Fibroblast of the aortic adventitia (primary cell): ENCODE measurements around the gene ANGPTL2. TPM values are rescaled to one million over a fixed set of nuclear protein-coding genes. Genes with fewer than 3 reads are reported as not detected.

Experiments used
- DNase-seq: peaks from one replicate; pipeline ENCODE4 v3.0.0-alpha.2; 2010; ENCODE audit warnings: low read depth
- H3K4me3 ChIP-seq: 2 replicates; pipeline ENCODE4 v1.5.1; 2011; ENCODE audit warnings: low read depth, mild to moderate bottlenecking, control low read depth, low read length, moderate library complexity
- CTCF ChIP-seq: IDR thresholded peaks from 2 replicates; pipeline ENCODE4 v1.5.1; 2011; ENCODE audit warnings: mild to moderate bottlenecking, low read length, control low read depth, inconsistent platforms; ENCODE audit not compliant: insufficient read depth
- total RNA-seq: library from RNA; depleted of rRNA; stranded (reverse); fragments of >200 nt; gene quantifications from 2 replicates; pipeline ENCODE4 v1.2.3, GENCODE V29; 2012; ENCODE audit warnings: low replicate concordance

ANGPTL2 gene
- total RNA-seq, 1 donor: 41.0 TPM

GRCh38 chr9:127050152-127050551 lies 72.3 kb downstream of the ANGPTL2 start:
- no peak for TF ChIP-seq CTCF
- no peak overlapping the region for H3K4me3 ChIP-seq
- DNase-seq: no peak

GRCh38 chr9:127049581-127049980 lies 72.9 kb downstream of the ANGPTL2 start:
- DNase-seq: no peak
- no peak for TF ChIP-seq CTCF
- no peak overlapping the region for H3K4me3 ChIP-seq

- peak; percentile 59 for TF ChIP-seq CTCF
- DNase-seq: peak; percentile 86
- H3K4me3 ChIP-seq: no peak overlapping the region
These were observed 73.4 kb downstream of the ANGPTL2 start for GRCh38 chr9:127049044-127049443.

DNA sequence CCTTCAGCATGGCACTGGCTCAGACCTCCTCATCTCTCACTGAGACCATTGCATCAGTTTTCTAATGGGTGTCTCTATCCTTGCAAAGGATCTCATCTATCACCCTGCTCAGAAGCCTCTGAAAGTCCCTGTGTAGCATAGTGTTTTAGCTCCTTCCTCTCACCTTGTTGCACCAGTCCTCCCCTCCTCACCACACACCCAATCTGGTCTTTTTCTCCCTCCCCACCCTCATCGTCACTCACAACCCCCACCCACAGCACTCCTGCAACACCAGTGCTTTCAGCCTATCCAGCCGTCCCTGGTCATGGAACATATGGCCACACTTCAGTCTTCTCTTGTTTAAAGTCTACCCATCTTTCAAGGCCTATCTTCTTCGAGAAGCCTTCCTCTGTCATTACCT lies 74.5 kb downstream of the ANGPTL2 start:
- no peak for TF ChIP-seq CTCF
- DNase-seq: no peak

DNA sequence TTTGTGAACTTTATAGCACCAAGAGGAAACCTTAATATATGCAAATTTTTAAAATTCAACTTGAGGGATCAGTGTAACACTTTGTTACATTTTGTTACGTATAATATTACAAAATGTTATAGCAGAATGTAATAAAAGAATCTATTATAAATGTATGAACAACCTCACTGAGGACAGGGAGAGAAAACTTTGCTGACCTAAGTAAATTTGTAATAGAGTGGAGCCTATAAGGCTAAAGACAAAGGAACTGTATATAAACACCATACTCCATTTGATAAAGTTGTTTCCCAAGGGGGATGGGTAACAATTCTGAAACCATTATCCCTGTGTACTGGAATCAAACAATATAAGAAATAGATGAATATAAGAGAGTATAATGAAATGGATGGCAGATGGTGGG lies 77.3 kb downstream of the ANGPTL2 start:
- no peak for TF ChIP-seq CTCF
- no peak overlapping the region for H3K4me3 ChIP-seq
- DNase-seq: no peak

More for the DNA sequence above, 74.5 kb downstream of the ANGPTL2 start:
- no peak overlapping the region for H3K4me3 ChIP-seq

- H3K4me3 ChIP-seq: no peak overlapping the region
- TF ChIP-seq CTCF: no peak
- no peak for DNase-seq
These were observed 82.9 kb downstream of the ANGPTL2 start for GRCh38 chr9:127039492-127039891.

DNA sequence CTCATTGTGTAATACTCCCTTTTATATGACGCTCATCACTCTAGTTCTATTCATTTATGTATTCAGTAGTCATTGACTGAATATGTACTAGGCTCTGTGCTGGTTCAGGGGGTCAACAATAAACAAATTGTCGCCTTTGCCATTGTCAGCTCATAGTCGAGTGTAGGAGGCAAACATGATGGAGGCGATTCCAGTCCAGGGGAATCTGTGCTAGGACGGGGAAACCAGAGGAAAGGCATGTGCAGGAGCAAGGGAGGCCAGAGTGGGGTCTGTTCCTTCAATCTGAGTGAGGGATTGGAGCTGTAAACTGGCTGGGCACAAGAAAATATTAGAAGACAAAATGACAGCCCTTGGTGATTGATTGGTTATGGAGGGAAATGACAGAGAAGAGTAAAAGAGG lies 83.9 kb downstream of the ANGPTL2 start:
- TF ChIP-seq CTCF: no peak
- no peak for DNase-seq
- H3K4me3 ChIP-seq: no peak overlapping the region
